HG02678 (cell line): ENCODE results near the gene BSDC1.

Experiments used
- ATAC-seq: cut with Tn5 transposase; IDR thresholded peaks from one replicate; pipeline ENCODE4 v1.9.1; 2021; ENCODE audit warnings: mild to moderate bottlenecking, moderate library complexity; ENCODE audit not compliant: unreplicated experiment

The BSDC1 gene

GRCh38 chr1:32337855-32338636, 56.2 kb downstream of the BSDC1 start:
- no peak for ATAC-seq

GRCh38 chr1:32336963-32337675, 57.1 kb downstream of the BSDC1 start:
- ATAC-seq = no peak

GRCh38 chr1:32336591-32336932, 57.7 kb downstream of the BSDC1 start:
- ATAC-seq = no peak

DNA sequence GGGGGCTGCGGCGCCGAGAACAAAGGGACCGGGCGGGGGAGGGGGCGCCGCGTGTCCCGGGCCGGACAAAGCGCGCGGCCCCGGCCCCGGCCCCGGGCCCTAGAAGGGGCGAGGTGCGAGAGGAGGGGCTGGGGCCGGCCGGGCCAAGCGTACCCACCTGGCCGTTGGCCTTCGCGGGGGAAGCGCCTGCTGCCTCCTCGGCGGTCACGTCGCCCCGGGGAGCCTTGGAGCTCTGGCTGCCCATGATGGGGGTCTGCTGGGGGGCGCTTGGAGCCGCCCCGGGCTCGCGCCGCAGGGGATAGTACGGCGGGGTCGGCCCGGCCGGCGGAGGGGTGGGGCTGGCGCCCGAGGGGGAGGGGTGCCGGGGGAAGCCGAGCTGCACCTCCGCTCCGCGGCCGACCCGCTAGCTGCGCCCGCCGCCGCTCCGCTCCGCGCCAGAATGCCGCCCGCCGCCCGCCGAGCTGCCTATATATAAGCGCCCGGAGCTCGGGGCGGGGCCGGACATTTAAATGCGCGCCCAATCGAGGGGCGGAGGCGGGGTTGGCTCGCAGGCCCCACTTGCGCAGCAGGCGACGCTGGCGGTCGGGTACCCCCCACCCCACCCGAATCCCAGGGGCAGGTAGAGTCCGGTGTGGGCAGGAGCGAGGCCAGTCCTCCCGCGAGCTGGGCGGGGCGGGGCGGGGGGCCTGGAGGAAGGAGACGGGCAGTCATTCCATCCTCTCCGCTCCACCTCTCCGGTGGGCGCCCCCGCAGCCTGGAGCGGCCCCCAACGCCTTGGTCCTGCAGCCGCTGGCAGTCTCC, 58.3 kb downstream of the BSDC1 start, which contains the start of gene MARCKSL1:
Gene MARCKSL1, minus strand, starts transcription at position 444 of the 801 bp plus-strand sequence. Its CDS starts 200 bp downstream, at position 244.
- peak; percentile 53 for ATAC-seq

GRCh38 chr1:32335535-32335789, 58.8 kb downstream of the BSDC1 start:
- ATAC-seq = peak; percentile 8

DNA sequence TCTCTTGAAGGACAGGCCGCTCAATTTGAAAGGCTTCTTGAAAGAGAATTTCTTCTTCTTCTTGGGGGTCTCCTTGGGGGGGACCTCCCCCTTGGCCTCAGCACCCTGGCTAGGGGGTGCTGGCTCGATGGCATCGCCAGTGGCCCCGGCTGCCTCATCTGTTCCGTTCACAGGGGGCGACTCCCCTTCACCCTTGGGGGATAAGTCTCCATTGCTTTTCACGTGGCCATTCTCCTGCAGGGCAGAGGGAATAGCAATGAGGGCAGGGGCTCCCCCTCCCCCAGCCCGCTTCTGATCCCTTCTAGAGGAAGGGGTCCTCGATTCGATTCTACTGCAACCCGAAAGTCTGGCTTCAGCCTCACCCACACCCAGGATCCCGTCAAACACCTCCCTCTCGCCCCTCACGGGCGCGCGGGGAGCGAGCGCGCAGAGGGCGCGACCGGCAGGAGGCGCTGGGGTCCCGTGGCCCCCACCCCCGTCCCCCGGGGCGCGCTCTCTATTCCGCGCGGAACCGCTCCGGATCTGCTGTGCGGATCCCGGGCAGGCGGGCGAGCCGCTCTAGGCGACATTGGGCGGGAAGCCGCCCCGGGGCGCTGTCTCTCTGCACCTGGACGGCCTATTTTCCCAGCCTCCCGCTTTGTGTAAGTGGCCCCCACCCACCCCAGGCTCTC, 59.2 kb downstream of the BSDC1 start:
- peak; percentile 25 for ATAC-seq

DNA sequence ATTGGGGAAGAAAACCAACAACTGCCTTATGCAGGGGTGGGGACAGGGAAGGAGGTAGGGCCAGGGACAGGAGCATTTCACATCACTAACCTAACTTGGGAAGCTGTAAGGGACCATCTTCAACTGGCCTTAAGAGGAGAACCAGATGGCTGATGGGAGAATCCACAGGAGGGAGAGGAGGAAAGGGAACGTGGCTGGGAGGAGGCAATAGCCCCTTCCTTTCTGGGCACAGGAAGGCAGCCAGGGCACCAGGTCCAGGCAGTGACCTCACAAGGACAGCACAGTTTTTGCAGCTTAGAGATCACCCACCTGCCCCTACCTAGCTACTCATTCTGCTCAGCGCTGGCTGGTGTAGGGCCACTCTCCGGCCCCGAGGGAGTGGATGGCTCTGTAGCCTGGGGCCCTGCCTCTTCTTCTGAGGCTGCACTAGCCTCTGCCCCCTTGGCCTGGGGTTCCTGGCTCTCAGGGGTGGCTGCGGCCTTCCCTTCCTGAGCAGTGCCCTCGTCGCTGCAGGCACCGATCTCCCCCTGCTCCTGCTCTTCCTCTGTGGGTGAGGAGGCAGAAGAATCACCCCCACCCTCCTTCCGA, 59.9 kb downstream of the BSDC1 start:
- ATAC-seq = no peak

- no peak for ATAC-seq
Observed at GRCh38 chr1:32333251-32333963, 60.8 kb downstream of the BSDC1 start.

GRCh38 chr1:32332290-32333079, 61.8 kb downstream of the BSDC1 start:
- ATAC-seq = no peak

DNA sequence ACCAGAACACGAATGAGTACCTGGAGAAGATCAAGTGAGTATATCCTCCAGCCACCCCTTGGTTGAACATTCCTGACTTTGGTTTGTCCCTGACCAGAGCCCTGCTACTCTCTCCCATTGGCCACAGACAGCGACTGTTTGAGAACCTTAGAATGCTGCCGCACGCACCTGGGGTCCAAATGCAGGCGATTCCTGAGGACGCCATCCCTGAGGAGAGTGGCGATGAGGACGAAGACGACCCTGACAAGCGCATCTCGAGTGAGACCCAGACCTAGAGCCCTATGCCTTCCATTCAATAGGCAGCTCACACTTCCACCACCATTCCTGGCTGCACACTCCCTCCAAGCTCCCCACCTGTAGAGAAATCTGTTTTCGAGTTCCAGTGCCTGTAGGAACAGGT, 62.7 kb downstream of the BSDC1 start:
- no peak for ATAC-seq

DNA sequence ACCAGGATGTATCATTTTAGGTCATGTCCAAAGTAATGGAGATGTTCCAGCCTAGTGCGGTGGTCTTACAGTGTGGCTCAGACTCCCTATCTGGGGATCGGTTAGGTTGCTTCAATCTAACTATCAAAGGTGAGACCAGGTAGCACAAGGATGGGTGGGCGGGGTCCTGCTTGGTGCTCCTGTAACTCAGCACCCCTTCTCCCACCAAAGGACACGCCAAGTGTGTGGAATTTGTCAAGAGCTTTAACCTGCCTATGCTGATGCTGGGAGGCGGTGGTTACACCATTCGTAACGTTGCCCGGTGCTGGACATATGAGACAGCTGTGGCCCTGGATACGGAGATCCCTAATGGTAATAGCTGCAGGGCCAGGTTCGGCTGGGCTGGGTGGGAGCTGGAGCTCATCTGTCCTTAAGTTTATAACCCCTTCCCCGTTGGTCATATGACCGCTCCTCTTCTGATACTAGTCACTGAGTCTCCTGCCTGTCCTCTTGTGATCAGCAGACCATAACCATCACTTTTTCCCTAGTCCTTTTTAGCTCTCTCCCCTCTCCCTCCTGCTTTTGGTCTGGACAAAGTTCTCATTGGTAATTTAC, 63.6 kb downstream of the BSDC1 start:
- no peak for ATAC-seq

DNA sequence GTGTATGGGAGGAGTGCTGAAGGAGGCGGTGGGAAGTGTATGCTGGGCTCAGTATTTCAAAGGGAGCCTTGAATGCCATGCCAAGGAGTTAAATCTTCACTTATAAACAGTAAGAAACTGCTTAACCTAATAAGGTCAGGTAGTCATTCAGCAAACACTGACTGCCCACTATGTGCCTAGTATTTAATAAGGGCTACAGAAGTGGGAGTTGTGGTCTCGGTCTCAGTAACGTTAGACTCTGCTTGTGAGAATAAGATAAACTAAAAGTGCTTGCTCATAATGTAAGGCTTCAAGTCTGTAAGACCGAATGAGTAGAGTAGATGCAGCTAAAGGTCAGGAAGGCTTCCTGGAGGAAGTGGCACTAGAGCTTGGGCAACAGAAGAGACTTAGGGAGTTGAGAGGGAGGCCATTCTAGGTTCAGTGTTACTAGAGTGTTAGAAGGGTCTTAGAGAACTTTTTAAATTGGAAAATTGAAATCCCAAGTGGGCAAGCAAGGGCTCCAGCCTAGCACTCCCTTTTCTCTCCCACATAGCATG, 64.2 kb downstream of the BSDC1 start:
- no peak for ATAC-seq

GRCh38 chr1:32327204-32327603, 67.0 kb downstream of the BSDC1 start:
- ATAC-seq = no peak

GRCh38 chr1:32321712-32322291, 72.4 kb downstream of the BSDC1 start:
- ATAC-seq = no peak

DNA sequence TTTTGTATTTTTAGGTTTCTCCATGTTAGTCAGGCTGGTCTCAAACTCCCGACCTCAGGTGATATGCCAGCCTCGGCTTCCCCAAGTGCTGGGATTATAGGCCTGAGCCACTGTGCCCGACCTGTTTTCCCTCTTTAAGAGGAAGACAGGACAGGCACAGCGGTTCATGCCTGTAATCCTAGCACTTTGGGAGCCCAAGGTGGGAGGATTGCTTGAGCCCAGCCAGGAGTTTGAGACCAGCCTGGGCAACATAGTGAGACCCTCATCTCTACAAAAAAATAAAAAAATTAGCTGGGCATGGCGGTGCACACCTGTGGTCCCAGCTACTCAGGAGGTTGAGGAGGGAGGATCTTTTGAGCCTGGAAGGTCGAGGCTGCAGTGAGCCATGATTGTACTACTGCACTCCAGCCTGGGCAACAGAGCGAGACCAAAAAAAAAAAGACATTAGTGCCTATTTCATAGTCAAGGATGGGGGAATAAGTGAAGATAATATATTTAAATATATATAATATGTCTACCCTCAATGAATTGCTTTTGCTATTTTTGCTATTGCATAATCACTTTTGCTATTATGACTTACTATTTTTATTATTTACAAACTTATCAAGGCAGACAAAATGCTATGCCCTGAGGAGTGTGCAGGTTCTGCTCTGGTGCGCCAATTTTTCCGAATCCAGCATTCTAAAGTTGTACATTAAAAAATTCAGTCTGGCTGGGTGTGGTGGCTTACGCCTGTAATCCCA, 75.9 kb downstream of the BSDC1 start:
- ATAC-seq = no peak

GRCh38 chr1:32316903-32317277, 77.4 kb downstream of the BSDC1 start:
- ATAC-seq = peak; percentile 21
